ENCODE data around the gene MTFMT. TPM values are rescaled to one million over a fixed set of nuclear protein-coding genes. Genes with fewer than 3 reads are reported as not detected.

The MTFMT gene
- total and polyA plus RNA-seq, 2 of the 13 experiments (the other 11 are each of a cell fraction or from before 2014, with no cell fraction given): 9.9 to 23.2 TPM

GRCh38 chr15:65054333-65055200 lies 25.1 kb upstream of the MTFMT start (continued):
- TF ChIP-seq MYPOP (CRISPR knock-in tag; IDR thresholded peaks at IDR 0.05) (0 out of 2 replicates have a peak, but pooled peaks have one; percentile 34), ZNF614 (CRISPR knock-in tag; IDR thresholded peaks at IDR 0.05; ENCODE audit: borderline replicate concordance) (0 out of 2 replicates have a peak, but pooled peaks have one; percentile 54), NCOR1 (IDR thresholded peaks at IDR 0.05; ENCODE audit: borderline replicate concordance, low read length) (no peak), ZEB1 (IDR thresholded peaks at IDR 0.05; ENCODE audit: insufficient replicate concordance, low read depth) (no peak), CBX5 (CRISPR knock-in tag; IDR thresholded peaks at IDR 0.05; ENCODE audit: borderline replicate concordance) (0 out of 2 replicates have a peak, but pooled peaks have one; percentile 33), ZUFSP (CRISPR knock-in tag; IDR thresholded peaks at IDR 0.05; ENCODE audit: borderline replicate concordance) (no peak), EHMT2 (IDR thresholded peaks at IDR 0.05; ENCODE audit: borderline replicate concordance, low read depth, low read length) (no peak), MYC (CRISPR knock-in tag; IDR thresholded peaks at IDR 0.05; ENCODE audit: borderline replicate concordance) (peak; percentile 60; the same call in 1 of the 2 replicates), ZNF660 (CRISPR knock-in tag; IDR thresholded peaks at IDR 0.05; ENCODE audit: borderline replicate concordance, low read depth) (no peak), SKI (IDR thresholded peaks at IDR 0.05; ENCODE audit: partially characterized antibody) (no peak), ZNF362 (CRISPR knock-in tag; IDR thresholded peaks at IDR 0.05; ENCODE audit: borderline replicate concordance) (0 out of 2 replicates have a peak, but pooled peaks have one; percentile 22), NFRKB (IDR thresholded peaks at IDR 0.05) (no peak)
- TF ChIP-seq, protein P1, sequence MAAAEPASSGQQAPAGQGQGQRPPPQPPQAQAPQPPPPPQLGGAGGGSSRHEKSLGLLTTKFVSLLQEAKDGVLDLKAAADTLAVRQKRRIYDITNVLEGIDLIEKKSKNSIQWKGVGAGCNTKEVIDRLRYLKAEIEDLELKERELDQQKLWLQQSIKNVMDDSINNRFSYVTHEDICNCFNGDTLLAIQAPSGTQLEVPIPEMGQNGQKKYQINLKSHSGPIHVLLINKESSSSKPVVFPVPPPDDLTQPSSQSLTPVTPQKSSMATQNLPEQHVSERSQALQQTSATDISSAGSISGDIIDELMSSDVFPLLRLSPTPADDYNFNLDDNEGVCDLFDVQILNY (CRISPR knock-in tag; conservative IDR thresholded peaks at IDR 0.05): no peak
- TF ChIP-seq, protein P2, sequence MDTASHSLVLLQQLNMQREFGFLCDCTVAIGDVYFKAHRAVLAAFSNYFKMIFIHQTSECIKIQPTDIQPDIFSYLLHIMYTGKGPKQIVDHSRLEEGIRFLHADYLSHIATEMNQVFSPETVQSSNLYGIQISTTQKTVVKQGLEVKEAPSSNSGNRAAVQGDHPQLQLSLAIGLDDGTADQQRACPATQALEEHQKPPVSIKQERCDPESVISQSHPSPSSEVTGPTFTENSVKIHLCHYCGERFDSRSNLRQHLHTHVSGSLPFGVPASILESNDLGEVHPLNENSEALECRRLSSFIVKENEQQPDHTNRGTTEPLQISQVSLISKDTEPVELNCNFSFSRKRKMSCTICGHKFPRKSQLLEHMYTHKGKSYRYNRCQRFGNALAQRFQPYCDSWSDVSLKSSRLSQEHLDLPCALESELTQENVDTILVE (CRISPR knock-in tag; IDR thresholded peaks at IDR 0.05): 0 out of 2 replicates have a peak, but pooled peaks have one; percentile 40
- TF ChIP-seq, protein P3, sequence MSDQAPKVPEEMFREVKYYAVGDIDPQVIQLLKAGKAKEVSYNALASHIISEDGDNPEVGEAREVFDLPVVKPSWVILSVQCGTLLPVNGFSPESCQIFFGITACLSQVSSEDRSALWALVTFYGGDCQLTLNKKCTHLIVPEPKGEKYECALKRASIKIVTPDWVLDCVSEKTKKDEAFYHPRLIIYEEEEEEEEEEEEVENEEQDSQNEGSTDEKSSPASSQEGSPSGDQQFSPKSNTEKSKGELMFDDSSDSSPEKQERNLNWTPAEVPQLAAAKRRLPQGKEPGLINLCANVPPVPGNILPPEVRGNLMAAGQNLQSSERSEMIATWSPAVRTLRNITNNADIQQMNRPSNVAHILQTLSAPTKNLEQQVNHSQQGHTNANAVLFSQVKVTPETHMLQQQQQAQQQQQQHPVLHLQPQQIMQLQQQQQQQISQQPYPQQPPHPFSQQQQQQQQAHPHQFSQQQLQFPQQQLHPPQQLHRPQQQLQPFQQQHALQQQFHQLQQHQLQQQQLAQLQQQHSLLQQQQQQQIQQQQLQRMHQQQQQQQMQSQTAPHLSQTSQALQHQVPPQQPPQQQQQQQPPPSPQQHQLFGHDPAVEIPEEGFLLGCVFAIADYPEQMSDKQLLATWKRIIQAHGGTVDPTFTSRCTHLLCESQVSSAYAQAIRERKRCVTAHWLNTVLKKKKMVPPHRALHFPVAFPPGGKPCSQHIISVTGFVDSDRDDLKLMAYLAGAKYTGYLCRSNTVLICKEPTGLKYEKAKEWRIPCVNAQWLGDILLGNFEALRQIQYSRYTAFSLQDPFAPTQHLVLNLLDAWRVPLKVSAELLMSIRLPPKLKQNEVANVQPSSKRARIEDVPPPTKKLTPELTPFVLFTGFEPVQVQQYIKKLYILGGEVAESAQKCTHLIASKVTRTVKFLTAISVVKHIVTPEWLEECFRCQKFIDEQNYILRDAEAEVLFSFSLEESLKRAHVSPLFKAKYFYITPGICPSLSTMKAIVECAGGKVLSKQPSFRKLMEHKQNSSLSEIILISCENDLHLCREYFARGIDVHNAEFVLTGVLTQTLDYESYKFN (CRISPR knock-in tag; conservative IDR thresholded peaks at IDR 0.05): 0 out of 2 replicates have a peak, but pooled peaks have one; percentile 19
